ENCODE results near the gene SPARCL1.

DNA sequence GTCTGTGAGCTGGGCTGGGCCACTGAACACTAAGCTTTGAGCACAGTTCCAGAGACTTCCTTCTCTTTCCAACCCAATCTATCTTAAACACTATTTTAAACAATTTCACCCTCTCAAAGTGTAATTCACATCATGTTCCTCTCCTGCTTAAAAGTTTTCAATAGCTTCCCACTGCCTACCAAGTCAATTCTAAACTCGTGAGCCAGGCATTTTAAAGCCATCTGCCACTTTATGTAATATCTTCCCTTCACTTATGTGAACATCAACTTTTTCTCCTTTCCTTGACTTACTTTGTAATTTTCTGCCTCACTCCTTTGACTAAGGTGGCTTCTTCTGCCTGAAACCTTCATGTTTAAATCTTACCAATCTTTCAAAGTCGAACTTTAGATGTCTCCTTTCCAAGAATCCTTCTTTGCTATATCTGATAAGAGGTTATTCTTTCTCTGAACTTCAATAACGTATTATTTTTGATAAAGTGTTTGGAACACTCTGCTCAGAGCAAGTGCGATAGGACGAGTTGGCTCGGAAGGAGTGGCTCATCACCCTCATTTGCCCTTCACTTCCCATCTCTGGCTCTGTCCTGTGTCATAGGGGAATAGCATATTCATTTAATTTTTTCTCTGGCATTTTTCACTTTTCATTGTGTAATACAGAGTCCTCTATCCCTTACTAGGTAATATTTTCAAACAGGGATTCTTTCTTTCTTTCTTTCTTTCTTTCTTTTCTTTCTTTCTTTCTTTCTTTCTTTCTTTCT, 13.0 kb upstream of the SPARCL1 start:
- TF ChIP-seq CTCF (IDR thresholded peaks at IDR 0.05 in 4 of 5, conservative IDR thresholded peaks at IDR 0.05 in 1 of 5) (no peak), POLR2A (IDR thresholded peaks at IDR 0.05) (no peak)
